HG03095 (cell line): ENCODE results near the gene FOXR2.

Experiments used
- ATAC-seq: cut with Tn5 transposase; IDR thresholded peaks from one replicate; pipeline ENCODE4 v1.9.1; 2021; ENCODE audit warnings: moderate library complexity; ENCODE audit not compliant: unreplicated experiment

The FOXR2 gene

GRCh38 chrX:55623100-55623499 lies at the start of gene FOXR2:
FOXR2 (plus strand) TSS chrX:55623400; CDS start chrX:55623712, 312 bp downstream.
- ATAC-seq: no peak

- no peak for ATAC-seq
These were observed 44.1 kb upstream of the FOXR2 start for GRCh38 chrX:55579115-55579514.

GRCh38 chrX:55582447-55582846 lies 40.8 kb upstream of the FOXR2 start:
- ATAC-seq: no peak

GRCh38 chrX:55593296-55593695 lies 29.9 kb upstream of the FOXR2 start:
- ATAC-seq: no peak

- no peak for ATAC-seq
These were observed 29.4 kb upstream of the FOXR2 start for GRCh38 chrX:55593756-55594257.

GRCh38 chrX:55598333-55598732 lies 24.9 kb upstream of the FOXR2 start:
- no peak for ATAC-seq

- ATAC-seq: no peak
These were observed 3.7 kb upstream of the FOXR2 start for GRCh38 chrX:55619547-55619946.

- no peak for ATAC-seq
These were observed 1.2 kb downstream of the FOXR2 start for GRCh38 chrX:55624403-55624802.

- ATAC-seq: no peak
These were observed 12.9 kb downstream of the FOXR2 start for GRCh38 chrX:55636109-55636508.

- ATAC-seq: peak; percentile 60
These were observed 15.7 kb downstream of the FOXR2 start for GRCh38 chrX:55638933-55639332.

- ATAC-seq: peak; percentile 61
These were observed 17.7 kb downstream of the FOXR2 start for GRCh38 chrX:55640854-55641253.

GRCh38 chrX:55648434-55648833 lies 25.2 kb downstream of the FOXR2 start:
- ATAC-seq: no peak

GRCh38 chrX:55659931-55660330 lies 36.7 kb downstream of the FOXR2 start:
- no peak for ATAC-seq

- no peak for ATAC-seq
These were observed 40.4 kb downstream of the FOXR2 start for GRCh38 chrX:55663584-55663983.

GRCh38 chrX:55668084-55668483 lies 44.9 kb downstream of the FOXR2 start:
- ATAC-seq: no peak
